GM12878 (cell line): ENCODE data around the gene TSPEAR. TPM values are rescaled to one million over a fixed set of nuclear protein-coding genes. Genes with fewer than 3 reads are reported as not detected.

Source experiments
- ATAC-seq: fragments of 200-7000 bp; cut with Tn5 transposase; 3 replicates; pipeline ENCODE4 v1.9.1; 2020; ENCODE audit warnings: mild to moderate bottlenecking, moderate library complexity
- BruUV-seq: library from RNA; stranded (reverse); fragments of 400-500 nt; replicated peaks from 2 replicates; lab custom pipeline; 2021; lab: Mats Ljungman, UMichigan
- CTCF ChIA-PET: fragments of 300-600 bp; sonication (Branson Sonifier 250); formaldehyde crosslinking; extraction: SDS; loops from one replicate; lab custom pipeline; 2021; ENCODE audit warnings: inconsistent platforms; lab: Yijun Ruan, JAX
- POLR2A ChIA-PET: fragments of 350-600 bp; formaldehyde crosslinking; extraction: SDS; loops from one replicate; lab custom pipeline; 2021; ENCODE audit warnings: inconsistent platforms; lab: Charles Lee
- RAD21 ChIA-PET: fragments of 300-600 bp; sonication (Branson Sonifier 250); formaldehyde crosslinking; loops from one replicate; lab custom pipeline; 2023; ENCODE audit warnings: antibody characterized with exemption; ENCODE audit not compliant: unreplicated experiment; lab: Charles Lee
- SMC1A ChIA-PET: fragments of 300-600 bp; sonication (Branson Sonifier 250); formaldehyde crosslinking; loops from one replicate; lab custom pipeline; 2023; ENCODE audit not compliant: unreplicated experiment, uncharacterized antibody; lab: Charles Lee
- DNase-seq: peaks from one replicate; pipeline ENCODE4 v3.0.0-alpha.2; 2011; ENCODE audit warnings: low read depth, low spot score
- FAIRE-seq: peaks from 3 replicates; lab custom pipeline; 2011; peaks lifted over from hg19 to GRCh38; lab: Jason Lieb, UNC
- H2AFZ ChIP-seq: 2 replicates; pipeline ENCODE4 v1.6.0; 2011; ENCODE audit warnings: low read depth, low read length, control low read depth; ENCODE audit not compliant: control insufficient read depth
- H3K27ac ChIP-seq: 2 replicates; pipeline ENCODE4 v1.5.1; 2011; ENCODE audit warnings: control low read depth; ENCODE audit not compliant: control insufficient read depth, insufficient read depth
- H3K27me3 ChIP-seq, 2 experiments: replicated peaks in 1 of 2; 2 replicates each; pipeline versions ENCODE4 v1.6.0 to v1.6.1; 2011; ENCODE audit warnings: low read length in 1 of 2; ENCODE audit not compliant: control insufficient read depth in 2 of 2, insufficient read depth in 2 of 2
- H3K36me3 ChIP-seq, 2 experiments: 2 replicates each; pipeline ENCODE4 v1.5.1; 2011; ENCODE audit warnings: low read length in 1 of 2; ENCODE audit not compliant: control insufficient read depth in 2 of 2, insufficient read depth in 2 of 2
- H3K4me1 ChIP-seq: 2 replicates; pipeline ENCODE4 v1.6.1; 2011; ENCODE audit warnings: mild to moderate bottlenecking, low read length, moderate library complexity, mixed read lengths; ENCODE audit not compliant: control insufficient read depth, insufficient read depth
- H3K4me2 ChIP-seq: 2 replicates; pipeline ENCODE4 v1.6.0; 2011; ENCODE audit warnings: control low read depth; ENCODE audit not compliant: control insufficient read depth, insufficient read depth
- H3K4me3 ChIP-seq: fragments of 200-600 bp; sonication (generic); 2 replicates; pipeline ENCODE4 v1.5.1; 2016
- H3K79me2 ChIP-seq: 2 replicates; pipeline ENCODE4 v1.6.0; 2011; ENCODE audit warnings: low read length; ENCODE audit not compliant: control insufficient read depth, insufficient read depth
- H3K9ac ChIP-seq: 2 replicates; pipeline ENCODE4 v1.8.0; 2011; ENCODE audit warnings: low read length, control low read depth, mixed read lengths; ENCODE audit not compliant: control insufficient read depth, insufficient read depth
- H3K9me3 ChIP-seq: replicated peaks from 3 replicates; pipeline ENCODE4 v1.5.1; 2011; ENCODE audit warnings: mild to moderate bottlenecking, low read length; ENCODE audit not compliant: control insufficient read depth, insufficient read depth
- H4K20me1 ChIP-seq: 2 replicates; pipeline ENCODE4 v1.6.0; 2011; ENCODE audit not compliant: control insufficient read depth, insufficient read depth
- E4F1 ChIP-seq: fragments of 450-650 bp; IDR thresholded peaks from 2 replicates; pipeline ENCODE4 v1.6.1; 2018; ENCODE audit warnings: borderline replicate concordance, mild to moderate bottlenecking; ENCODE audit not compliant: partially characterized antibody
- NFXL1 ChIP-seq: fragments of 450-650 bp; IDR thresholded peaks from 2 replicates; pipeline ENCODE4 v1.6.1; 2017; ENCODE audit warnings: antibody characterized with exemption, mild to moderate bottlenecking, borderline replicate concordance
- RCOR1 ChIP-seq: conservative IDR thresholded peaks from 2 replicates; pipeline ENCODE4 v1.6.1; 2012; ENCODE audit warnings: low read depth, low read length, improper control_type of control experiment
- TCF7 ChIP-seq: IDR thresholded peaks from 2 replicates; pipeline ENCODE4 v1.6.1; 2014; ENCODE audit warnings: antibody characterized with exemption, borderline replicate concordance
- WGBS: methylation state at CpG from one replicate; pipeline ENCODE4 v1.1.6; 2016; ENCODE audit warnings: low lambda C conversion rate; ENCODE audit not compliant: insufficient replicate concordance, insufficient coverage; ENCODE audit errors: missing lambda C conversion rate; 5-methylcytosine and 5-hydroxymethylcytosine counted together
- in situ Hi-C: fragments of 300-500 bp; cut with MboI; formaldehyde crosslinking; loops from 9 replicates; pipeline ENCODE4 v1.14.3; 2018; ENCODE audit warnings: mixed read lengths
- intact Hi-C: fragments of 100-400 bp; cut with micrococcal nuclease; formaldehyde crosslinking; loops from one replicate; pipeline ENCODE4 v1.14.2; 2022; ENCODE audit not compliant: unreplicated experiment
- polyA plus RNA-seq, 11 experiments: library from polyadenylated mRNA; depleted of rRNA in 4 of 11; unstranded in 6 of 11; stranded (reverse) in 5 of 11; fragments of >200 nt; fragmentation: Nextera tagmentation in 4 of 11; fragmentation: Illumina TruSeq in 1 of 11; extraction: Ambion mirVana in 4 of 11; extraction: Trizol in 1 of 11; gene quantifications; 1 replicate in 1 of 11; 2 replicates in 10 of 11; pipeline versions ENCODE4 v1.2.1 to v1.2.3, GENCODE V29; 2011 to 2016; ENCODE audit warnings: inconsistent platforms in 2 of 11, missing spikeins in 2 of 11, low read depth in 1 of 11
- total RNA-seq, 4 experiments: library from RNA; depleted of rRNA in 3 of 4; stranded (reverse); fragments of >200 nt in 3 of 4; fragmentation: Illumina TruSeq in 1 of 4; extraction: Trizol in 1 of 4; gene quantifications; 2 replicates each; pipeline versions ENCODE4 v1.2.1 to v1.2.3, GENCODE V29; 2013 to 2021

Gene TSPEAR
- total and polyA plus RNA-seq, 10 of the 15 experiments (the other 5 are each of a cell fraction or from before 2014, with no cell fraction given): not detected

- no peaks in the 10 kb centered on the region for H4K20me1 ChIP-seq
- H2AFZ ChIP-seq: no peak within 1 kb of the TSS
- ATAC-seq: no peak
- DNase-seq: no peak
- no peaks in the 10 kb centered on the region for H3K4me1 ChIP-seq
- H3K4me2 ChIP-seq: no peak within 1 kb of the TSS
- peaks cover 2% of the 10 kb centered on the region; the same call in 1 of the 3 replicates for H3K9me3 ChIP-seq
- ChIA-PET POLR2A (no interaction called here), RAD21 (interaction anchor here (0.6 kb wide), 1 partner anchor 31 kb away, joined by 3 read pairs; no protein-coding TSS in a partner anchor), CTCF (no interaction called here), SMC1A (no interaction called here)
- no peaks in the 10 kb centered on the region for H3K27me3 ChIP-seq
- FAIRE-seq: no peak
- intact Hi-C loops (no loop called here), in situ Hi-C loops (no loop called here)
- 25% methylated on average over 9 of the region's 9 CpGs for WGBS
- no peak within 1 kb of the TSS for H3K4me3 ChIP-seq
- no peak within 1 kb of the TSS for H3K27ac ChIP-seq
- TF ChIP-seq NFXL1: no peak
- no peak for TF ChIP-seq TCF7
- TF ChIP-seq E4F1: no peak
- TF ChIP-seq RCOR1: no peak
- no peaks in the 10 kb centered on the region for H3K79me2 ChIP-seq
- H3K36me3 ChIP-seq: no peaks in the 10 kb centered on the region
- no peak within 1 kb of the TSS for H3K9ac ChIP-seq
- no TSS peak for BruUV-seq
Measured at GRCh38 chr21:44654576-44655175, 56.7 kb downstream of the TSPEAR start, which contains the start of gene KRTAP12-4. Gene KRTAP12-4, minus strand, starts transcription at chr21:44654659. Its CDS starts 45 bp downstream, at chr21:44654614.
